Endodermal cell (in vitro differentiated cells): Measurements from ENCODE around the gene MTG1. TPM values are rescaled to one million over a fixed set of nuclear protein-coding genes. Genes with fewer than 3 reads are reported as not detected.
"Not testable (repeated sequence)": the region's sequence is repeated elsewhere in the genome, so short reads cannot be mapped to it uniquely, and the experiment has no call there.

Experiments
- DNase-seq: peaks from one replicate; pipeline ENCODE4 v3.0.0-alpha.2; 2017
- H3K27ac ChIP-seq: 2 replicates; pipeline ENCODE4 v1.5.1; 2013; ENCODE audit warnings: mild to moderate bottlenecking, low read depth, low read length, moderate library complexity
- H3K27me3 ChIP-seq: 2 replicates; pipeline ENCODE4 v1.6.1; 2013; ENCODE audit warnings: mild to moderate bottlenecking, low read length, moderate library complexity; ENCODE audit not compliant: insufficient read depth, control insufficient read depth, poor library complexity, severe bottlenecking
- H3K36me3 ChIP-seq: 2 replicates; pipeline ENCODE4 v1.7.0; 2013; ENCODE audit warnings: mild to moderate bottlenecking, low read length, moderate library complexity; ENCODE audit not compliant: control insufficient read depth, insufficient read depth
- H3K4me1 ChIP-seq: one replicate; pipeline ENCODE4 v1.7.0; 2013; ENCODE audit warnings: low read length; ENCODE audit not compliant: control insufficient read depth, insufficient read depth
- H3K4me3 ChIP-seq: 2 replicates; pipeline ENCODE4 v1.5.1; 2013; ENCODE audit warnings: mild to moderate bottlenecking, low read length, moderate library complexity
- H3K9ac ChIP-seq: 2 replicates; pipeline ENCODE4 v1.6.1; 2013; ENCODE audit warnings: mild to moderate bottlenecking, low read length, moderate library complexity; ENCODE audit not compliant: poor library complexity, severe bottlenecking; ENCODE audit errors: extremely low read depth
- H3K9me3 ChIP-seq: 2 replicates; pipeline ENCODE4 v1.6.1; 2013; ENCODE audit warnings: mild to moderate bottlenecking, low read length, moderate library complexity; ENCODE audit not compliant: control insufficient read depth
- H3K27ac Mint-ChIP-seq: 2 replicates; pipeline ENCODE4 v1.8.0; 2020; ENCODE audit warnings: mixed read lengths
- H3K27me3 Mint-ChIP-seq: 2 replicates; pipeline ENCODE4 v1.8.0; 2021; ENCODE audit warnings: mild to moderate bottlenecking, mixed read lengths; ENCODE audit not compliant: insufficient read depth
- H3K36me3 Mint-ChIP-seq: 2 replicates; pipeline ENCODE4 v1.8.0; 2020; ENCODE audit warnings: low read depth, mixed read lengths
- H3K4me1 Mint-ChIP-seq: 2 replicates; pipeline ENCODE4 v1.8.0; 2020; ENCODE audit warnings: mixed read lengths
- H3K4me3 Mint-ChIP-seq: 2 replicates; pipeline ENCODE4 v1.8.0; 2020; ENCODE audit warnings: mild to moderate bottlenecking, moderate library complexity, mixed read lengths
- H3K9me3 Mint-ChIP-seq: 2 replicates; pipeline ENCODE4 v1.8.0; 2020; ENCODE audit warnings: mild to moderate bottlenecking, mixed read lengths
- CTCF ChIP-seq: fragments of 200-600 bp; sonication (generic); conservative IDR thresholded peaks from 2 replicates; pipeline ENCODE4 v1.5.0; 2021; ENCODE audit warnings: antibody characterized with exemption, mild to moderate bottlenecking
- WGBS, 2 experiments: methylation state at CpG; one replicate each; pipeline versions ENCODE4 v1.1.5 to v1.1.7; 2013; ENCODE audit warnings: missing lambda C conversion rate in 2 of 2, mixed read lengths in 1 of 2; ENCODE audit not compliant: insufficient coverage in 1 of 2, insufficient read length in 1 of 2; 5-methylcytosine and 5-hydroxymethylcytosine counted together
- microRNA-seq: library from miRNA; unstranded; fragments of <30 nt; microRNA quantifications from one replicate; pipeline ENCODE4 v1.2.0, GENCODE V29; 2020; ENCODE audit warnings: borderline microRNAs expressed
- total RNA-seq, 2 donors: library from RNA; stranded (reverse); fragmentation: NEBNext Ultra II Directional in 1 of 2; extraction: Animal tissue kit (Norgen Biotek cat#: 25700) in 1 of 2; gene quantifications; 2 replicates in 1 of 2; 3 replicates in 1 of 2; pipeline ENCODE4 v1.2.1, GENCODE V29; 2021

Gene MTG1
- total RNA-seq, 2 donors from 2014 or later = 71.3 to 86.0 TPM

- Mint-ChIP-seq H3K36me3 (peaks cover 2% of the 10 kb centered on the region), H3K4me3 (no peak overlapping the region), H3K27ac (no peak overlapping the region), H3K4me1 (no peaks in the 10 kb centered on the region), H3K9me3 (peaks cover 84% of the 10 kb centered on the region), H3K27me3 (no peaks in the 10 kb centered on the region)
- H3K4me1 ChIP-seq = no peaks in the 10 kb centered on the region
- no peak overlapping the region for H3K27ac ChIP-seq
- H3K27me3 ChIP-seq = no peaks in the 10 kb centered on the region
- no peak for DNase-seq
- no peak overlapping the region for H3K9ac ChIP-seq
- H3K4me3 ChIP-seq = no peak overlapping the region
- peaks cover 22% of the 10 kb centered on the region for H3K9me3 ChIP-seq
- H3K36me3 ChIP-seq = no peaks in the 10 kb centered on the region
- TF ChIP-seq CTCF = no peak
- 82 to 88% methylated on average over 14 to 17 of the region's 17 CpGs for WGBS, 2 experiments
Observed at GRCh38 chr10:133467286-133467911, 73.4 kb downstream of the MTG1 start.

- H3K9ac ChIP-seq, H3K4me1 Mint-ChIP-seq, H3K4me3 ChIP-seq, H3K4me3 Mint-ChIP-seq, H3K36me3 Mint-ChIP-seq, H3K4me1 ChIP-seq, H3K27me3 Mint-ChIP-seq, H3K27ac ChIP-seq, H3K27ac Mint-ChIP-seq, DNase-seq, H3K36me3 ChIP-seq, H3K27me3 ChIP-seq: not testable (repeated sequence)
- peaks cover 81% of the 10 kb centered on the region for H3K9me3 Mint-ChIP-seq
- 68 to 73% methylated on average over 2 to 3 of the region's 3 CpGs for WGBS, 2 experiments
- H3K9me3 ChIP-seq = peaks cover 20% of the 10 kb centered on the region
Observed at GRCh38 chr10:133469205-133469604, 75.2 kb downstream of the MTG1 start.

- peaks cover 89% of the 10 kb centered on the region for H3K9me3 Mint-ChIP-seq
Observed at GRCh38 chr10:133471300-133472109, 77.5 kb downstream of the MTG1 start.

More at GRCh38 chr10:133471300-133472109, 77.5 kb downstream of the MTG1 start:
- Mint-ChIP-seq H3K4me3 (no peak overlapping the region), H3K27me3 (no peaks in the 10 kb centered on the region), H3K27ac (no peak overlapping the region), H3K36me3 (peaks cover 2% of the 10 kb centered on the region), H3K4me1 (no peaks in the 10 kb centered on the region)
- H3K4me3 ChIP-seq = no peak overlapping the region
- H3K27me3 ChIP-seq = no peaks in the 10 kb centered on the region
- no peak for TF ChIP-seq CTCF
- H3K4me1 ChIP-seq = no peaks in the 10 kb centered on the region
- H3K9me3 ChIP-seq = peaks cover 26% of the 10 kb centered on the region
- DNase-seq = no peak
- whole genome bisulfite sequencing, 2 experiments = 46 to 63% methylated on average over 2 to 7 of the region's 7 CpGs
- H3K27ac ChIP-seq = no peak overlapping the region
- no peaks in the 10 kb centered on the region for H3K36me3 ChIP-seq
- H3K9ac ChIP-seq = no peak overlapping the region

Small RNAs within 50 kb of the gene (microRNA-seq; reads per million reads assigned to microRNA genes)
- gene MIR3944 = 0.59 reads per million

Other genes starting within 250 kb of the MTG1 start
- 1 to 10 TPM; 6.5 to 9.6 TPM for gene KNDC1, start 233.9 kb upstream of the MTG1 start, total RNA-seq
- 1 to 10 TPM in 1 of 2 donors, not detected in 1; 1.5 TPM for gene UTF1, start 163.9 kb upstream of the MTG1 start, total RNA-seq
- gene VENTX, start 156.3 kb upstream of the MTG1 start, total RNA-seq = 10 to 100 TPM in 1 of 2 donors, 1 to 10 TPM in 1; 5.5 to 14.2 TPM
- 1 to 10 TPM; 3.7 to 5.5 TPM for gene ADAM8, start 117.3 kb upstream of the MTG1 start, total RNA-seq
- 10 to 100 TPM; 52.8 to 63.0 TPM for gene TUBGCP2, start 85.3 kb upstream of the MTG1 start, total RNA-seq
- gene ZNF511, start 85.2 kb upstream of the MTG1 start, total RNA-seq = 10 to 100 TPM; 48.1 to 57.6 TPM
- 1 to 10 TPM in 1 of 2 donors, under 1 TPM in 1; 0.75 to 1.3 TPM for gene CALY, start 57.3 kb upstream of the MTG1 start, total RNA-seq
- not detected for gene PRAP1, start 46.8 kb upstream of the MTG1 start, total RNA-seq
- gene FUOM, start 36.1 kb upstream of the MTG1 start, total RNA-seq = 10 to 100 TPM; 81.0 to 83.9 TPM
- gene ECHS1, start 20.8 kb upstream of the MTG1 start, total RNA-seq = 100 to 1,000 TPM in 1 of 2 donors, 10 to 100 TPM in 1; 92.3 to 102 TPM
- gene PAOX, start 14.9 kb upstream of the MTG1 start, total RNA-seq = 10 to 100 TPM in 1 of 2 donors, 1 to 10 TPM in 1; 9.7 to 11.1 TPM
- gene SPRN, start 30.5 kb downstream of the MTG1 start, total RNA-seq = under 1 TPM; 0.11 to 0.24 TPM
- under 1 TPM; 0.37 to 0.80 TPM for gene SCART1, start 59.8 kb downstream of the MTG1 start, total RNA-seq
- under 1 TPM; 0.77 to 0.86 TPM for gene CYP2E1, start 133.2 kb downstream of the MTG1 start, total RNA-seq
- gene SYCE1, start 171.4 kb downstream of the MTG1 start, total RNA-seq = not detected
- not detected for gene FRG2B, start 232.6 kb downstream of the MTG1 start, total RNA-seq